Activated CD4-positive, alpha-beta T cell treated with anti-CD3 and anti-CD28 coated beads for 24 hours (primary cell): ENCODE data around the gene PGAP1.

Source experiments
- DNase-seq, 2 donors: peaks; one replicate each; pipeline ENCODE4 v3.0.0-alpha.2; 2020; ENCODE audit warnings: low read depth in 2 of 2

The PGAP1 gene

GRCh38 chr2:196926562-196927375 is at the start of gene PGAP1:
Gene PGAP1, minus strand, starts transcription at chr2:196926707. Its CDS starts 91 bp downstream, at chr2:196926616.
- peak; percentile 69 to 76 for DNase-seq

GRCh38 chr2:196974970-196975369 is 48.5 kb upstream of the PGAP1 start:
- DNase-seq, result no peak

- DNase-seq, result no peak
Observed at GRCh38 chr2:196971574-196972279, 45.2 kb upstream of the PGAP1 start.

- no peak for DNase-seq
Observed at GRCh38 chr2:196970099-196970498, 43.6 kb upstream of the PGAP1 start.

GRCh38 chr2:196968516-196968915 is 42.0 kb upstream of the PGAP1 start:
- no peak for DNase-seq

- DNase-seq, result no peak
Observed at GRCh38 chr2:196967775-196968174, 41.3 kb upstream of the PGAP1 start.

GRCh38 chr2:196967116-196967515 is 40.6 kb upstream of the PGAP1 start:
- no peak for DNase-seq

GRCh38 chr2:196966061-196966460 is 39.6 kb upstream of the PGAP1 start:
- no peak for DNase-seq

GRCh38 chr2:196965651-196966050 is 39.1 kb upstream of the PGAP1 start:
- no peak for DNase-seq

GRCh38 chr2:196963961-196964360 is 37.5 kb upstream of the PGAP1 start:
- no peak for DNase-seq

GRCh38 chr2:196963043-196963442 is 36.5 kb upstream of the PGAP1 start:
- no peak for DNase-seq

- no peak for DNase-seq
Observed at GRCh38 chr2:196962325-196962724, 35.8 kb upstream of the PGAP1 start.

GRCh38 chr2:196961889-196962288 is 35.4 kb upstream of the PGAP1 start:
- no peak for DNase-seq

GRCh38 chr2:196959734-196960338 is 33.3 kb upstream of the PGAP1 start:
- DNase-seq, result no peak

- no peak for DNase-seq
Observed at GRCh38 chr2:196959281-196959680, 32.8 kb upstream of the PGAP1 start.

- no peak for DNase-seq
Observed at GRCh38 chr2:196957881-196958525, 31.5 kb upstream of the PGAP1 start.

GRCh38 chr2:196957442-196957841 is 30.9 kb upstream of the PGAP1 start:
- no peak for DNase-seq

GRCh38 chr2:196956069-196956468 is 29.6 kb upstream of the PGAP1 start:
- DNase-seq, result no peak

- no peak for DNase-seq
Observed at GRCh38 chr2:196955036-196955435, 28.5 kb upstream of the PGAP1 start.

- DNase-seq, result no peak
Observed at GRCh38 chr2:196954001-196954400, 27.5 kb upstream of the PGAP1 start.

- no peak for DNase-seq
Observed at GRCh38 chr2:196952936-196953335, 26.4 kb upstream of the PGAP1 start.

GRCh38 chr2:196951973-196952372 is 25.5 kb upstream of the PGAP1 start:
- no peak for DNase-seq
